Ovary (tissue), 3 donors: ENCODE data around the gene HNRNPA2B1.

Experiments
- CTCF ChIP-seq, 3 donors: fragments of 450-650 bp in 2 of 3; fragments of 200-600 bp in 1 of 3; IDR thresholded peaks; one replicate each; pipeline versions ENCODE4 v1.5.1 to v1.8.0; 2016 to 2022; ENCODE audit warnings: antibody characterized with exemption in 3 of 3, mild to moderate bottlenecking in 1 of 3
- EP300 ChIP-seq: sonication (generic); formaldehyde crosslinking; IDR thresholded peaks from one replicate; pipeline ENCODE4 v1.6.1; 2017; ENCODE audit warnings: antibody characterized with exemption
- POLR2A ChIP-seq: fragments of 450-650 bp; IDR thresholded peaks from one replicate; pipeline ENCODE4 v1.6.1; 2017; ENCODE audit warnings: antibody characterized with exemption, mild to moderate bottlenecking, moderate library complexity
- donor health status: DM: no; HTN: no; CAD: no.

GRCh38 chr7:26144184-26145080 lies 56.1 kb downstream of the HNRNPA2B1 start:
- TF ChIP-seq POLR2A (no peak), CTCF (IDR thresholded peaks at IDR 0.05) (no peak), EP300 (no peak)
